HepG2 (cell line): ENCODE measurements around the gene SLC6A12. TPM values are rescaled to one million over a fixed set of nuclear protein-coding genes. Genes with fewer than 3 reads are reported as not detected.
A peak's percentile ranks its signal among the peaks of the same experiment; 100 is the strongest.

Experiments
- ARID5B ChIP-seq: IDR thresholded peaks from 2 replicates; pipeline ENCODE4 v1.4.0; 2020; ENCODE audit warnings: mild to moderate bottlenecking, missing genetic modification reagents
- EHMT2 ChIP-seq: fragments of 200-600 bp; sonication (generic); IDR thresholded peaks from 2 replicates; pipeline ENCODE4 v1.7.0; 2017; ENCODE audit warnings: antibody characterized with exemption, low read depth, low read length, borderline replicate concordance
- GFI1 ChIP-seq: sonication (generic); formaldehyde crosslinking; IDR thresholded peaks from 2 replicates; pipeline ENCODE4 v1.5.0; 2020; ENCODE audit warnings: missing genetic modification reagents, mild to moderate bottlenecking, borderline replicate concordance
- HCFC1 ChIP-seq: fragments of 150-350 bp; IDR thresholded peaks from 2 replicates; pipeline ENCODE4 v1.6.1; 2014; ENCODE audit warnings: low read depth, low read length
- HNF4A ChIP-seq: sonication (generic); formaldehyde crosslinking; IDR thresholded peaks from 2 replicates; pipeline ENCODE4 v1.4.0; 2020; ENCODE audit warnings: missing genetic modification reagents
- ISL2 ChIP-seq: sonication (generic); formaldehyde crosslinking; IDR thresholded peaks from 2 replicates; pipeline ENCODE4 v1.5.0; 2020; ENCODE audit warnings: missing genetic modification reagents
- KDM6A ChIP-seq: IDR thresholded peaks from 2 replicates; pipeline ENCODE4 v1.6.1; 2016; ENCODE audit warnings: low read depth
- NFATC3 ChIP-seq: sonication (generic); formaldehyde crosslinking; IDR thresholded peaks from 2 replicates; pipeline ENCODE4 v1.5.1; 2020; ENCODE audit warnings: mild to moderate bottlenecking, missing genetic modification reagents
- PITX1 ChIP-seq: sonication (generic); formaldehyde crosslinking; IDR thresholded peaks from 2 replicates; pipeline ENCODE4 v1.5.1; 2020; ENCODE audit warnings: mild to moderate bottlenecking, missing genetic modification reagents
- SOX6 ChIP-seq, 2 experiments: fragments of 450-650 bp in 1 of 2; sonication (generic) in 1 of 2; formaldehyde crosslinking in 1 of 2; IDR thresholded peaks; 2 replicates each; pipeline versions ENCODE4 v1.4.0 to v1.6.1; 2017 to 2020; ENCODE audit warnings: antibody characterized with exemption in 1 of 2, mild to moderate bottlenecking in 1 of 2, missing genetic modification reagents in 1 of 2
- SPEN ChIP-seq: sonication (generic); formaldehyde crosslinking; IDR thresholded peaks from 2 replicates; pipeline ENCODE4 v1.5.1; 2020; ENCODE audit warnings: low read depth, mild to moderate bottlenecking, missing genetic modification reagents
- TBX2 ChIP-seq: sonication (generic); formaldehyde crosslinking; IDR thresholded peaks from 2 replicates; pipeline ENCODE4 v1.5.0; 2020; ENCODE audit warnings: missing genetic modification reagents, mild to moderate bottlenecking, borderline replicate concordance
- TCF7 ChIP-seq: sonication (generic); IDR thresholded peaks from 2 replicates; pipeline ENCODE4 v1.6.1; 2016; ENCODE audit warnings: antibody characterized with exemption, low read depth
- THAP9 ChIP-seq: sonication (generic); formaldehyde crosslinking; IDR thresholded peaks from 2 replicates; pipeline ENCODE4; 2020; ENCODE audit warnings: missing genetic modification reagents, mild to moderate bottlenecking, borderline replicate concordance
- ZGPAT ChIP-seq: IDR thresholded peaks from 2 replicates; pipeline ENCODE4 v1.6.1; 2016; ENCODE audit warnings: mild to moderate bottlenecking
- ZIK1 ChIP-seq: sonication (generic); formaldehyde crosslinking; IDR thresholded peaks from 2 replicates; pipeline ENCODE4 v1.5.0; 2020; ENCODE audit warnings: mild to moderate bottlenecking, low read depth, missing genetic modification reagents, borderline replicate concordance
- ZKSCAN8 ChIP-seq: IDR thresholded peaks from 2 replicates; pipeline ENCODE4 v1.6.1; 2016; ENCODE audit warnings: borderline replicate concordance, missing genetic modification reagents, missing compliant biosample characterization
- ZNF562 ChIP-seq: sonication (generic); formaldehyde crosslinking; IDR thresholded peaks from 2 replicates; pipeline ENCODE4 v1.8.0; 2022; ENCODE audit warnings: missing genetic modification reagents, borderline replicate concordance
- ZNF644 ChIP-seq: IDR thresholded peaks from 2 replicates; pipeline ENCODE4 v1.6.1; 2016; ENCODE audit warnings: low read depth
- polyA plus RNA-seq, 8 experiments: library from polyadenylated mRNA; depleted of rRNA in 3 of 8; stranded (reverse) in 7 of 8; unstranded in 1 of 8; fragments of >200 nt; fragmentation: Illumina TruSeq in 4 of 8; extraction: Trizol in 4 of 8; gene quantifications; 2 replicates each; pipeline versions ENCODE4 v1.2.1 to v1.2.3, GENCODE V29; 2011 to 2016; ENCODE audit warnings: low read depth in 4 of 8, missing spikeins in 1 of 8, mixed read lengths in 1 of 8; ENCODE audit not compliant: insufficient read depth in 1 of 8
- total RNA-seq, 5 experiments: library from RNA; depleted of rRNA; stranded (reverse); fragments of >200 nt; fragmentation: Illumina TruSeq; extraction: Trizol; gene quantifications; 2 replicates each; pipeline ENCODE4 v1.2.3, GENCODE V29; 2016; ENCODE audit warnings: low read depth in 1 of 5
- TF ChIP-seq, protein P1 (sequence below): sonication (generic); formaldehyde crosslinking; IDR thresholded peaks from 2 replicates; pipeline ENCODE4 v1.5.0; 2020; ENCODE audit warnings: mild to moderate bottlenecking, missing genetic modification reagents, moderate library complexity

SLC6A12 gene
- total and polyA plus RNA-seq, 2 of the 13 experiments (the other 11 are each of a cell fraction or from before 2014, with no cell fraction given): 3.7 to 18.8 TPM

- no peak for TF ChIP-seq SPEN (CRISPR knock-in tag)
- no peak for TF ChIP-seq ZKSCAN8
- no peak for TF ChIP-seq TCF7
- TF ChIP-seq ARID5B (CRISPR knock-in tag): peak; percentile 23; the same call in 1 of the 2 replicates
- no peak for TF ChIP-seq NFATC3
- 0 out of 2 replicates have a peak, but pooled peaks have one; percentile 12 for TF ChIP-seq PITX1
- TF ChIP-seq HCFC1: no peak
- 0 out of 2 replicates have a peak, but pooled peaks have one; percentile 26 for TF ChIP-seq EHMT2
- TF ChIP-seq ZGPAT (CRISPR knock-in tag): no peak
- TF ChIP-seq, protein P1, sequence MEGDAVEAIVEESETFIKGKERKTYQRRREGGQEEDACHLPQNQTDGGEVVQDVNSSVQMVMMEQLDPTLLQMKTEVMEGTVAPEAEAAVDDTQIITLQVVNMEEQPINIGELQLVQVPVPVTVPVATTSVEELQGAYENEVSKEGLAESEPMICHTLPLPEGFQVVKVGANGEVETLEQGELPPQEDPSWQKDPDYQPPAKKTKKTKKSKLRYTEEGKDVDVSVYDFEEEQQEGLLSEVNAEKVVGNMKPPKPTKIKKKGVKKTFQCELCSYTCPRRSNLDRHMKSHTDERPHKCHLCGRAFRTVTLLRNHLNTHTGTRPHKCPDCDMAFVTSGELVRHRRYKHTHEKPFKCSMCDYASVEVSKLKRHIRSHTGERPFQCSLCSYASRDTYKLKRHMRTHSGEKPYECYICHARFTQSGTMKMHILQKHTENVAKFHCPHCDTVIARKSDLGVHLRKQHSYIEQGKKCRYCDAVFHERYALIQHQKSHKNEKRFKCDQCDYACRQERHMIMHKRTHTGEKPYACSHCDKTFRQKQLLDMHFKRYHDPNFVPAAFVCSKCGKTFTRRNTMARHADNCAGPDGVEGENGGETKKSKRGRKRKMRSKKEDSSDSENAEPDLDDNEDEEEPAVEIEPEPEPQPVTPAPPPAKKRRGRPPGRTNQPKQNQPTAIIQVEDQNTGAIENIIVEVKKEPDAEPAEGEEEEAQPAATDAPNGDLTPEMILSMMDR (CRISPR knock-in tag): peak; percentile 33; the same call in 1 of the 2 replicates
- TF ChIP-seq ZNF562 (CRISPR knock-in tag): no peak
- peak; percentile 15; the same call in 1 of the 2 replicates for TF ChIP-seq THAP9 (CRISPR knock-in tag)
- peak; percentile 55; the same call in 1 of the 2 replicates for TF ChIP-seq ZNF644
- no peak for TF ChIP-seq KDM6A
- TF ChIP-seq ZIK1 (CRISPR knock-in tag): no peak
- TF ChIP-seq HNF4A (CRISPR knock-in tag): peak; percentile 73
- TF ChIP-seq GFI1 (CRISPR knock-in tag): no peak
- no peak for TF ChIP-seq ISL2 (CRISPR knock-in tag)
- TF ChIP-seq TBX2 (CRISPR knock-in tag): peak; percentile 26; the same call in 1 of the 2 replicates
- no peak for TF ChIP-seq SOX6 (IDR thresholded peaks at IDR 0.05)
- TF ChIP-seq SOX6 (CRISPR knock-in tag; IDR thresholded peaks at IDR 0.05): 0 out of 2 replicates have a peak, but pooled peaks have one; percentile 10
These were observed 68.5 kb downstream of the SLC6A12 start (continued) for GRCh38 chr12:145369-145960.
